HepG2 (cell line): ENCODE data around the gene C20orf144. TPM values are rescaled to one million over a fixed set of nuclear protein-coding genes. Genes with fewer than 3 reads are reported as not detected.

Experiments
- ATF7 ChIP-seq, 2 experiments: fragments of 450-650 bp in 1 of 2; sonication (generic) in 1 of 2; formaldehyde crosslinking in 1 of 2; IDR thresholded peaks; 2 replicates each; pipeline versions ENCODE4 v1.4.0 to v1.6.1; 2016 to 2020; ENCODE audit warnings: antibody characterized with exemption in 1 of 2, mild to moderate bottlenecking in 1 of 2, missing genetic modification reagents in 1 of 2
- SALL1 ChIP-seq: sonication (generic); formaldehyde crosslinking; IDR thresholded peaks from 2 replicates; pipeline ENCODE4 v1.8.0; 2022; ENCODE audit warnings: mild to moderate bottlenecking, missing genetic modification reagents
- ZNF274 ChIP-seq: sonication (generic); formaldehyde crosslinking; IDR thresholded peaks from 2 replicates; pipeline ENCODE4 v1.5.1; 2020; ENCODE audit warnings: mild to moderate bottlenecking, missing genetic modification reagents
- ZNF292 ChIP-seq: sonication (generic); formaldehyde crosslinking; IDR thresholded peaks from 2 replicates; pipeline ENCODE4 v1.8.1; 2022; ENCODE audit warnings: mild to moderate bottlenecking, low read depth, missing genetic modification reagents, borderline replicate concordance
- polyA plus RNA-seq, 8 experiments: library from polyadenylated mRNA; depleted of rRNA in 3 of 8; stranded (reverse) in 7 of 8; unstranded in 1 of 8; fragments of >200 nt; fragmentation: Illumina TruSeq in 4 of 8; extraction: Trizol in 4 of 8; gene quantifications; 2 replicates each; pipeline versions ENCODE4 v1.2.1 to v1.2.3, GENCODE V29; 2011 to 2016; ENCODE audit warnings: low read depth in 4 of 8, missing spikeins in 1 of 8, mixed read lengths in 1 of 8; ENCODE audit not compliant: insufficient read depth in 1 of 8
- total RNA-seq, 5 experiments: library from RNA; depleted of rRNA; stranded (reverse); fragments of >200 nt; fragmentation: Illumina TruSeq; extraction: Trizol; gene quantifications; 2 replicates each; pipeline ENCODE4 v1.2.3, GENCODE V29; 2016; ENCODE audit warnings: low read depth in 1 of 5
- TF ChIP-seq, protein P1 (sequence below), 2 experiments: sonication (generic) in 1 of 2; formaldehyde crosslinking in 1 of 2; IDR thresholded peaks; 2 replicates each; pipeline versions ENCODE4 v1.4.0 to v1.6.1; 2018 to 2020; ENCODE audit warnings: missing genetic modification reagents in 2 of 2, borderline replicate concordance in 1 of 2, low read depth in 1 of 2, mild to moderate bottlenecking in 1 of 2, missing biosample characterization in 1 of 2
- TF ChIP-seq, protein P2 (sequence below), 2 experiments: sonication (generic) in 1 of 2; formaldehyde crosslinking in 1 of 2; IDR thresholded peaks; 2 replicates each; pipeline versions ENCODE4 v1.6.1 to v1.9.0; 2014 to 2022; ENCODE audit warnings: antibody characterized with exemption in 1 of 2, borderline replicate concordance in 1 of 2, inconsistent platforms in 1 of 2, low read depth in 1 of 2, missing genetic modification reagents in 1 of 2

The C20orf144 gene
- total and polyA plus RNA-seq, 2 of the 13 experiments (the other 11 are each of a cell fraction or from before 2014, with no cell fraction given) = 0.09 to 0.16 TPM

DNA sequence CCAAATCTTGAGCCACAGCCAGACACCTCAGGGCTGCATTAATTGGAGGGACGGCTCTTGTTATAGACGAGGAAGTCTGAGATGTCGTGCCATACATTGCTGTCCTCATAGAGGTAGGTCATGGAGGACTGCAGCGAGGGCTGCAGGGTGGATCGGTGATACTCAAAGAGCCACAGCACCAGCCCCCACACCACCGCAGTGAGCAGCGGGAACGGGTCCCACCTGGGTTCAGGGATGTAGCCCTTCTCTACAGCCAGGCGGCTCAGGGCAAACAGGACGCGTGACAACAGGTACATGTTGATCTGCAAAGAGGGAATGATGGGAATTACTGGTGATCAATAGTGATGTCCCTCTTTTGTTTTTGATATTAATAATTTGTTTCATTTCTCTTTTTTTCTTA is 45.5 kb downstream of the C20orf144 start (continued):
- TF ChIP-seq ATF7 (IDR thresholded peaks at IDR 0.05) = no peak
- TF ChIP-seq ATF7 (CRISPR knock-in tag; IDR thresholded peaks at IDR 0.05) = no peak
- TF ChIP-seq, protein P1, sequence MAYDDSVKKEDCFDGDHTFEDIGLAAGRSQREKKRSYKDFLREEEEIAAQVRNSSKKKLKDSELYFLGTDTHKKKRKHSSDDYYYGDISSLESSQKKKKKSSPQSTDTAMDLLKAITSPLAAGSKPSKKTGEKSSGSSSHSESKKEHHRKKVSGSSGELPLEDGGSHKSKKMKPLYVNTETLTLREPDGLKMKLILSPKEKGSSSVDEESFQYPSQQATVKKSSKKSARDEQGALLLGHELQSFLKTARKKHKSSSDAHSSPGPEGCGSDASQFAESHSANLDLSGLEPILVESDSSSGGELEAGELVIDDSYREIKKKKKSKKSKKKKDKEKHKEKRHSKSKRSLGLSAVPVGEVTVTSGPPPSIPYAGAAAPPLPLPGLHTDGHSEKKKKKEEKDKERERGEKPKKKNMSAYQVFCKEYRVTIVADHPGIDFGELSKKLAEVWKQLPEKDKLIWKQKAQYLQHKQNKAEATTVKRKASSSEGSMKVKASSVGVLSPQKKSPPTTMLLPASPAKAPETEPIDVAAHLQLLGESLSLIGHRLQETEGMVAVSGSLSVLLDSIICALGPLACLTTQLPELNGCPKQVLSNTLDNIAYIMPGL (CRISPR knock-in tag; IDR thresholded peaks at IDR 0.05; ENCODE audit: borderline replicate concordance in 1 of 2, low read depth in 1 of 2) = no peak
- TF ChIP-seq, protein P2, sequence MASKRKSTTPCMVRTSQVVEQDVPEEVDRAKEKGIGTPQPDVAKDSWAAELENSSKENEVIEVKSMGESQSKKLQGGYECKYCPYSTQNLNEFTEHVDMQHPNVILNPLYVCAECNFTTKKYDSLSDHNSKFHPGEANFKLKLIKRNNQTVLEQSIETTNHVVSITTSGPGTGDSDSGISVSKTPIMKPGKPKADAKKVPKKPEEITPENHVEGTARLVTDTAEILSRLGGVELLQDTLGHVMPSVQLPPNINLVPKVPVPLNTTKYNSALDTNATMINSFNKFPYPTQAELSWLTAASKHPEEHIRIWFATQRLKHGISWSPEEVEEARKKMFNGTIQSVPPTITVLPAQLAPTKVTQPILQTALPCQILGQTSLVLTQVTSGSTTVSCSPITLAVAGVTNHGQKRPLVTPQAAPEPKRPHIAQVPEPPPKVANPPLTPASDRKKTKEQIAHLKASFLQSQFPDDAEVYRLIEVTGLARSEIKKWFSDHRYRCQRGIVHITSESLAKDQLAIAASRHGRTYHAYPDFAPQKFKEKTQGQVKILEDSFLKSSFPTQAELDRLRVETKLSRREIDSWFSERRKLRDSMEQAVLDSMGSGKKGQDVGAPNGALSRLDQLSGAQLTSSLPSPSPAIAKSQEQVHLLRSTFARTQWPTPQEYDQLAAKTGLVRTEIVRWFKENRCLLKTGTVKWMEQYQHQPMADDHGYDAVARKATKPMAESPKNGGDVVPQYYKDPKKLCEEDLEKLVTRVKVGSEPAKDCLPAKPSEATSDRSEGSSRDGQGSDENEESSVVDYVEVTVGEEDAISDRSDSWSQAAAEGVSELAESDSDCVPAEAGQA (IDR thresholded peaks at IDR 0.05; ENCODE audit: low read depth) = no peak
- TF ChIP-seq, protein P2 (CRISPR knock-in tag; IDR thresholded peaks at IDR 0.05; ENCODE audit: borderline replicate concordance) = no peak
- peak; percentile 21; the same call in 1 of the 2 replicates for TF ChIP-seq SALL1 (CRISPR knock-in tag)
- no peak for TF ChIP-seq ZNF292
- no peak for TF ChIP-seq ZNF274 (CRISPR knock-in tag)
